H9 (cell line): ENCODE results near the gene ZNF646. TPM values are rescaled to one million over a fixed set of nuclear protein-coding genes. Genes with fewer than 3 reads are reported as not detected.

Source experiments
- DNase-seq: peaks from one replicate; pipeline ENCODE4 v3.0.0-alpha.2; 2017
- H2AFZ ChIP-seq: one replicate; pipeline ENCODE4 v1.6.1; 2013; ENCODE audit warnings: mild to moderate bottlenecking, low read length, control low read depth, moderate library complexity
- H2AK5ac ChIP-seq: 2 replicates; pipeline ENCODE4 v1.6.1; 2013; ENCODE audit warnings: low read length, control low read depth, mixed read lengths; ENCODE audit not compliant: insufficient read length
- H2BK120ac ChIP-seq: one replicate; pipeline ENCODE4 v1.6.1; 2013; ENCODE audit warnings: low read depth, mild to moderate bottlenecking, low read length, control low read depth, inconsistent platforms; ENCODE audit not compliant: poor library complexity, severe bottlenecking
- H2BK12ac ChIP-seq: 2 replicates; pipeline ENCODE4 v1.6.1; 2013; ENCODE audit warnings: low read length, control low read depth, mixed read lengths, low read depth; ENCODE audit not compliant: insufficient read length
- H2BK15ac ChIP-seq: 2 replicates; pipeline ENCODE4 v1.6.1; 2013; ENCODE audit warnings: low read depth, low read length, control low read depth
- H2BK20ac ChIP-seq: one replicate; pipeline ENCODE4 v1.6.1; 2013; ENCODE audit warnings: low read depth, mild to moderate bottlenecking, low read length, control low read depth, inconsistent platforms; ENCODE audit not compliant: poor library complexity, severe bottlenecking
- H2BK5ac ChIP-seq: 2 replicates; pipeline ENCODE4 v1.6.1; 2013; ENCODE audit warnings: low read length, control low read depth, mixed read lengths; ENCODE audit not compliant: insufficient read length
- H3K14ac ChIP-seq: 2 replicates; pipeline ENCODE4 v1.6.1; 2013; ENCODE audit warnings: low read length, control low read depth; ENCODE audit not compliant: insufficient read depth
- H3K18ac ChIP-seq: 2 replicates; pipeline ENCODE4 v1.6.1; 2013; ENCODE audit warnings: low read depth, mild to moderate bottlenecking, mixed read lengths, low read length, control low read depth; ENCODE audit not compliant: insufficient read length
- H3K23ac ChIP-seq: 2 replicates; pipeline ENCODE4 v1.6.1; 2013; ENCODE audit warnings: low read length, control low read depth, mixed read lengths, low read depth; ENCODE audit not compliant: insufficient read length
- H3K23me2 ChIP-seq: 2 replicates; pipeline ENCODE4 v1.6.1; 2013; ENCODE audit warnings: low read depth, mild to moderate bottlenecking, mixed read lengths, low read length, control low read depth; ENCODE audit not compliant: insufficient read length, poor library complexity, severe bottlenecking
- H3K27ac ChIP-seq: 2 replicates; pipeline ENCODE4 v1.5.1; 2013; ENCODE audit warnings: low read length, control low read depth, mixed read lengths, low read depth; ENCODE audit not compliant: insufficient read length
- H3K27me3 ChIP-seq: 2 replicates; pipeline ENCODE4 v1.6.1; 2013; ENCODE audit warnings: low read length, control low read depth, inconsistent platforms; ENCODE audit not compliant: insufficient read depth
- H3K4ac ChIP-seq: 2 replicates; pipeline ENCODE4 v1.6.1; 2013; ENCODE audit warnings: low read depth, mild to moderate bottlenecking, control low read depth, inconsistent platforms, low read length, moderate library complexity
- H3K4me1 ChIP-seq: 2 replicates; pipeline ENCODE4 v1.6.1; 2013; ENCODE audit warnings: low read length, control low read depth, inconsistent platforms; ENCODE audit not compliant: insufficient read depth
- H3K4me2 ChIP-seq: 2 replicates; pipeline ENCODE4 v1.6.1; 2013; ENCODE audit warnings: low read length, control low read depth, mixed read lengths; ENCODE audit not compliant: insufficient read length, insufficient read depth
- H3K56ac ChIP-seq: 2 replicates; pipeline ENCODE4 v1.6.1; 2013; ENCODE audit warnings: low read depth, mild to moderate bottlenecking, mixed read lengths, low read length, control low read depth; ENCODE audit not compliant: insufficient read length
- H3K79me1 ChIP-seq: 2 replicates; pipeline ENCODE4 v1.6.1; 2013; ENCODE audit warnings: low read depth, mild to moderate bottlenecking, moderate library complexity, low read length, control low read depth, inconsistent platforms; ENCODE audit not compliant: insufficient read depth, poor library complexity, severe bottlenecking
- H3K79me2 ChIP-seq: 2 replicates; pipeline ENCODE4 v1.6.1; 2013; ENCODE audit warnings: low read length, control low read depth, inconsistent platforms; ENCODE audit not compliant: insufficient read depth
- H3K9ac ChIP-seq: 2 replicates; pipeline ENCODE4 v1.6.1; 2013; ENCODE audit warnings: low read length, control low read depth, mixed read lengths; ENCODE audit not compliant: insufficient read length; ENCODE audit errors: extremely low read depth
- H3K9me3 ChIP-seq: one replicate; pipeline ENCODE4 v1.6.1; 2013; ENCODE audit warnings: low read depth, low read length, inconsistent platforms; ENCODE audit not compliant: control insufficient read depth
- H3T11ph ChIP-seq: one replicate; pipeline ENCODE4 v1.6.1; 2013; ENCODE audit warnings: mild to moderate bottlenecking, low read length, control low read depth, inconsistent platforms
- H4K20me1 ChIP-seq: one replicate; pipeline ENCODE4 v1.6.1; 2013; ENCODE audit not compliant: control insufficient read depth, insufficient read length, insufficient read depth
- H4K5ac ChIP-seq: 2 replicates; pipeline ENCODE4 v1.6.1; 2013; ENCODE audit warnings: low read depth, mild to moderate bottlenecking, mixed read lengths, low read length, control low read depth; ENCODE audit not compliant: insufficient read length
- H4K8ac ChIP-seq: replicated peaks from 2 replicates; pipeline ENCODE4 v1.6.1; 2013; ENCODE audit warnings: low read length, control low read depth, mixed read lengths, low read depth; ENCODE audit not compliant: insufficient read length
- H4K91ac ChIP-seq: 2 replicates; pipeline ENCODE4 v1.6.1; 2013; ENCODE audit warnings: low read depth, mild to moderate bottlenecking, moderate library complexity, mixed read lengths, low read length, control low read depth; ENCODE audit not compliant: insufficient read length
- H3K27ac Mint-ChIP-seq, 3 experiments: 2 replicates in 2 of 3; 3 replicates in 1 of 3; pipeline ENCODE4 v1.8.0; 2020 to 2021; ENCODE audit warnings: mixed read lengths in 3 of 3, mild to moderate bottlenecking in 1 of 3, moderate library complexity in 1 of 3
- H3K27me3 Mint-ChIP-seq: 2 replicates; pipeline ENCODE4 v1.8.0; 2021; ENCODE audit warnings: low read depth, mild to moderate bottlenecking, moderate library complexity, mixed read lengths
- H3K36me3 Mint-ChIP-seq, 3 experiments: 2 replicates in 2 of 3; 3 replicates in 1 of 3; pipeline ENCODE4 v1.8.0; 2020 to 2021; ENCODE audit warnings: low read depth in 3 of 3, mixed read lengths in 3 of 3; ENCODE audit not compliant: insufficient read depth in 1 of 3
- H3K4me1 Mint-ChIP-seq, 2 experiments: 2 replicates each; pipeline ENCODE4 v1.8.0; 2020; ENCODE audit warnings: mixed read lengths in 2 of 2
- H3K4me3 Mint-ChIP-seq, 2 experiments: 2 replicates in 1 of 2; 3 replicates in 1 of 2; pipeline ENCODE4 v1.8.0; 2020 to 2021; ENCODE audit warnings: mild to moderate bottlenecking in 2 of 2, mixed read lengths in 2 of 2, moderate library complexity in 1 of 2
- H3K9me3 Mint-ChIP-seq, 2 experiments: 2 replicates in 1 of 2; 3 replicates in 1 of 2; pipeline ENCODE4 v1.8.0; 2020; ENCODE audit warnings: mild to moderate bottlenecking in 2 of 2, mixed read lengths in 2 of 2, moderate library complexity in 1 of 2
- WGBS: extraction: QIAGEN DNeasy Blood & Tissue Kit; methylation state at CpG from one replicate; pipeline ENCODE4 v1.1.7; 2013; ENCODE audit warnings: missing lambda C conversion rate, low lambda C conversion rate, mixed read lengths; ENCODE audit not compliant: insufficient read length; ENCODE audit errors: extremely low coverage; 5-methylcytosine and 5-hydroxymethylcytosine counted together
- total RNA-seq: library from RNA; stranded (reverse); gene quantifications from 2 replicates; pipeline ENCODE4 v1.2.1, GENCODE V29; 2021
- TF ChIP-seq, protein P1 (sequence below): fragments of 200-600 bp; sonication (generic); conservative IDR thresholded peaks from 3 replicates; pipeline ENCODE4 v1.8.0; 2021; ENCODE audit warnings: antibody characterized with exemption, mild to moderate bottlenecking

The ZNF646 gene
- total RNA-seq, 1 experiment from 2014 or later = 29.2 TPM

DNA sequence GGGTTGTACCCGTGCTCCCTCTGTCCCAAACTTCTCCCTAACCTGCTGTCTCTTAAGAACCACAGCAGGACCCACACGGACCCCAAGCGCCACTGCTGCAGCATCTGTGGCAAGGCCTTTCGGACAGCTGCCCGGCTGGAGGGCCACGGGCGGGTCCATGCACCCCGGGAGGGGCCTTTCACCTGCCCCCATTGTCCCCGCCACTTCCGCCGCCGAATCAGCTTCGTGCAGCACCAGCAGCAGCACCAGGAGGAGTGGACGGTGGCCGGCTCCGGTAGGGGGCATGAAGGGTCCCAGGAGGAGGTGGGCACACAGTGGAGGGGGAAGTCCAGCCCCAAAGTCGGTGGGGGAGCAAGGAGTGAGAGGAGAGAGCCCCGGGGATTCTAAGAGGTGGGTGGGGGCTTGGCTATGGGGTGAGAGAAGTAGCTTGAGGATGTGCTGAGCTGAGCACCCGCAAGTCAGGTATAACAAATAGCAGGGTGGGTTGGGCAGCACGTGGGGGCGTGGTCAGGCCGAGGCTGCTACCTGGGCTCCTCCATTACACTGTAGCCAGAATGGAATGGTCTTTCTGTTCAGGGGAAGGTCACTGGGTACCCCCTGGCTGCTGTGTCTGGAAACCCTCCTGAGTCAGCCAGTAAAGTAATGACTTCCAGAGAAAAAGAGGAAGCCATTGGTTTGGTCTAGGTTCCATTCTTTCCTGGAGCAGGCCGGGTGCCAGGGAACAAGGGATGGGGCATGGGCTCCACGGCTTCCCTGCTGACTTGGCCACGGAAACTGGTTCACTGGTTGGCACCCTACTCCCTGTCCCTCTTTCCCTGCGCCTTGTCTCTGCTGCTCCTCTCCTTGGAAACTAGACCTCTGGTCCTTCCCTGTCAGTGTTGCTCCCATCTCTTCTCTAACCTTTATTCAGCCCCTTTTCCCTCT lies 7.5 kb downstream of the ZNF646 start:
- H2BK120ac ChIP-seq = no peak overlapping the region
- H3K9me3 ChIP-seq = no peaks in the 10 kb centered on the region
- H4K5ac ChIP-seq = no peak overlapping the region
- H3K9ac ChIP-seq = no peak overlapping the region
- no peak overlapping the region for H3K4me2 ChIP-seq
- H4K91ac ChIP-seq = no peak overlapping the region
- no peaks in the 10 kb centered on the region for H3K79me2 ChIP-seq
- peaks cover 28 to 56% (median 54%) of the 10 kb centered on the region in 3 experiments; a peak in 6 of 7 replicates for H3K36me3 Mint-ChIP-seq
- no peak overlapping the region for H2AFZ ChIP-seq
- DNase-seq = no peak
- no peaks in the 10 kb centered on the region for H3K79me1 ChIP-seq
- no peaks in the 10 kb centered on the region for H3K23me2 ChIP-seq
- WGBS = no CpG with 5 or more reads among the region's 26 CpGs
- no peaks in the 10 kb centered on the region for H3K27me3 Mint-ChIP-seq
- no peak overlapping the region for H3K14ac ChIP-seq
- no peak overlapping the region for H3K4ac ChIP-seq
- no peak overlapping the region for H2BK15ac ChIP-seq
- no peak overlapping the region for H3K56ac ChIP-seq
- no peak overlapping the region for H4K8ac ChIP-seq
- no peak overlapping the region for H3T11ph ChIP-seq
- H4K20me1 ChIP-seq = peaks cover 4% of the 10 kb centered on the region
- no peaks in the 10 kb centered on the region for H3K4me1 ChIP-seq
- no peaks in the 10 kb centered on the region for H3K27me3 ChIP-seq
- peak overlapping the region in 1 of 3 experiments; percentile 76; a peak in 3 of 7 replicates for H3K27ac Mint-ChIP-seq
- H3K9me3 Mint-ChIP-seq = no peaks in the 10 kb centered on the region
- H2AK5ac ChIP-seq = no peak overlapping the region
- TF ChIP-seq, protein P1, sequence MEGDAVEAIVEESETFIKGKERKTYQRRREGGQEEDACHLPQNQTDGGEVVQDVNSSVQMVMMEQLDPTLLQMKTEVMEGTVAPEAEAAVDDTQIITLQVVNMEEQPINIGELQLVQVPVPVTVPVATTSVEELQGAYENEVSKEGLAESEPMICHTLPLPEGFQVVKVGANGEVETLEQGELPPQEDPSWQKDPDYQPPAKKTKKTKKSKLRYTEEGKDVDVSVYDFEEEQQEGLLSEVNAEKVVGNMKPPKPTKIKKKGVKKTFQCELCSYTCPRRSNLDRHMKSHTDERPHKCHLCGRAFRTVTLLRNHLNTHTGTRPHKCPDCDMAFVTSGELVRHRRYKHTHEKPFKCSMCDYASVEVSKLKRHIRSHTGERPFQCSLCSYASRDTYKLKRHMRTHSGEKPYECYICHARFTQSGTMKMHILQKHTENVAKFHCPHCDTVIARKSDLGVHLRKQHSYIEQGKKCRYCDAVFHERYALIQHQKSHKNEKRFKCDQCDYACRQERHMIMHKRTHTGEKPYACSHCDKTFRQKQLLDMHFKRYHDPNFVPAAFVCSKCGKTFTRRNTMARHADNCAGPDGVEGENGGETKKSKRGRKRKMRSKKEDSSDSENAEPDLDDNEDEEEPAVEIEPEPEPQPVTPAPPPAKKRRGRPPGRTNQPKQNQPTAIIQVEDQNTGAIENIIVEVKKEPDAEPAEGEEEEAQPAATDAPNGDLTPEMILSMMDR = no peak
- H3K23ac ChIP-seq = no peak overlapping the region
- H3K4me3 Mint-ChIP-seq = no peak overlapping the region
- no peak overlapping the region for H2BK12ac ChIP-seq
- H2BK5ac ChIP-seq = no peak overlapping the region
- H3K27ac ChIP-seq = no peak overlapping the region
- H3K4me1 Mint-ChIP-seq = peaks cover 0 to 3% of the 10 kb centered on the region in 2 experiments; a peak in 1 of 4 replicates
- H3K18ac ChIP-seq = no peak overlapping the region
- no peak overlapping the region for H2BK20ac ChIP-seq
